PC-3 (cell line): ENCODE measurements around the gene RIMS4. TPM values are rescaled to one million over a fixed set of nuclear protein-coding genes. Genes with fewer than 3 reads are reported as not detected.
"Not testable (repeated sequence)": the region's sequence is repeated elsewhere in the genome, so short reads cannot be mapped to it uniquely, and the experiment has no call there.

Source experiments
- ATAC-seq: fragments of 200-7000 bp; cut with Tn5 transposase; 2 replicates; pipeline ENCODE4 v1.9.1; 2020; ENCODE audit warnings: mild to moderate bottlenecking, moderate library complexity
- BruUV-seq: library from RNA; stranded (reverse); fragments of 400-500 nt; replicated peaks from 2 replicates; lab custom pipeline; 2021; lab: Mats Ljungman, UMichigan
- CTCF ChIA-PET: fragments of 300-600 bp; sonication (Branson Sonifier 250); formaldehyde crosslinking; loops from one replicate; lab custom pipeline; 2022; ENCODE audit warnings: antibody characterized with exemption; lab: Charles Lee
- POLR2A ChIA-PET: fragments of 300-600 bp; sonication (Branson Sonifier 250); formaldehyde crosslinking; loops from one replicate; lab custom pipeline; 2022; ENCODE audit warnings: antibody characterized with exemption; ENCODE audit not compliant: unreplicated experiment; lab: Charles Lee
- DNase-seq: peaks from one replicate; pipeline ENCODE4 v3.0.0-alpha.2; 2015
- H2AFZ ChIP-seq: fragments of 300-600 bp; sonication (generic); 2 replicates; pipeline ENCODE4 v1.6.0; 2016; ENCODE audit warnings: antibody characterized with exemption, low read length
- H3F3A ChIP-seq: fragments of 300-600 bp; sonication (generic); one replicate; pipeline ENCODE4 v1.6.0; 2017; ENCODE audit warnings: antibody characterized with exemption, low read length, control low read depth, mild to moderate bottlenecking; ENCODE audit not compliant: unreplicated experiment
- H3K27ac ChIP-seq: fragments of 300-600 bp; sonication (generic); 2 replicates; pipeline ENCODE4 v1.5.1; 2016; ENCODE audit warnings: mild to moderate bottlenecking, low read length
- H3K27me3 ChIP-seq: fragments of 300-600 bp; sonication (generic); 2 replicates; pipeline ENCODE4 v1.6.1; 2016; ENCODE audit warnings: low read length, mixed read lengths
- H3K36me3 ChIP-seq: fragments of 300-600 bp; sonication (generic); 2 replicates; pipeline ENCODE4 v1.6.1; 2016; ENCODE audit warnings: low read depth, mixed run types, low read length, mixed read lengths
- H3K4me1 ChIP-seq: fragments of 300-600 bp; sonication (generic); 2 replicates; pipeline ENCODE4 v1.5.1; 2016; ENCODE audit warnings: low read length; ENCODE audit not compliant: insufficient read depth
- H3K4me2 ChIP-seq: fragments of 300-600 bp; sonication (generic); 2 replicates; pipeline ENCODE4 v1.6.0; 2016; ENCODE audit warnings: low read length
- H3K4me3 ChIP-seq: fragments of 300-600 bp; sonication (generic); 2 replicates; pipeline ENCODE4 v1.5.1; 2016; ENCODE audit warnings: mild to moderate bottlenecking, low read length, mixed read lengths
- H3K79me2 ChIP-seq: fragments of 300-600 bp; sonication (generic); 2 replicates; pipeline ENCODE4 v1.6.1; 2017; ENCODE audit warnings: low read length, mixed read lengths
- H3K9ac ChIP-seq: fragments of 300-600 bp; sonication (generic); 2 replicates; pipeline ENCODE4 v1.6.0; 2016; ENCODE audit warnings: mild to moderate bottlenecking, low read length
- H3K9me2 ChIP-seq: fragments of 300-600 bp; sonication (generic); replicated peaks from 2 replicates; pipeline ENCODE4 v1.6.1; 2016; ENCODE audit warnings: mixed run types, low read length, mixed read lengths
- H3K9me3 ChIP-seq: fragments of 300-600 bp; sonication (generic); 2 replicates; pipeline ENCODE4 v1.6.1; 2016; ENCODE audit warnings: low read length, mixed read lengths
- H4K20me1 ChIP-seq: fragments of 300-600 bp; sonication (generic); 2 replicates; pipeline ENCODE4 v1.6.1; 2016; ENCODE audit warnings: low read length, mixed read lengths
- CTCF ChIP-seq: fragments of 300-600 bp; sonication (generic); conservative IDR thresholded peaks from 2 replicates; pipeline ENCODE4 v1.5.1; 2017; ENCODE audit warnings: antibody characterized with exemption, low read depth, mild to moderate bottlenecking, low read length
- EZH2 ChIP-seq: fragments of 300-600 bp; sonication (generic); IDR thresholded peaks from one replicate; pipeline ENCODE4 v1.6.1; 2017; ENCODE audit warnings: antibody characterized with exemption, mild to moderate bottlenecking, low read length; ENCODE audit not compliant: unreplicated experiment
- EZH2phosphoT487 ChIP-seq: fragments of 300-600 bp; sonication (generic); IDR thresholded peaks from 2 replicates; pipeline ENCODE4 v1.6.1; 2018; ENCODE audit warnings: mild to moderate bottlenecking, antibody characterized with exemption, low read length, borderline replicate concordance
- intact Hi-C: fragments of 100-400 bp; cut with micrococcal nuclease; formaldehyde crosslinking; loops from 2 replicates; pipeline ENCODE4 v1.9.0; 2023
- total RNA-seq: library from RNA; depleted of rRNA; stranded (reverse); fragments of >200 nt; gene quantifications from 2 replicates; pipeline ENCODE4 v1.2.3, GENCODE V29; 2014

The RIMS4 gene
- total RNA-seq, 1 experiment from 2014 or later, result 0.04 TPM

DNA sequence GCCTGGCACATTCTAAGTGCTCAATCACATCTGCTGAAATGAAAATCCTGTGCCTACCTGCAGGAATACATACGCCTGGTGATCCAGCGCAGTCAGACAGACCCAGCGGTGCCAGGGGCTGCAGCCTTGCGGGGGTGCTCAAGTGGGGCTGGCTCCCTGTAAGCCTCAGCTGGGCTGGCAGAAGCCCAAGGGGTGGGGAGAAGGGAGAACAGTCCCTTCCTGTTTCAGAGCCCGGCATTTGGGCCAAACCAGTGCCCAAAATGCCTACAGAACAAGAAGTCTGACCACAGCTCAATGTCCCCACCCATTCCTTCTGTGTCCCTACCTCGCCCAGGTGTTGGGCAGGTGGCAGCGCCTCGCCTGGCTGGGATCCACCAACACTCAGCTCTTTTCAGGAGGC is 42.1 kb downstream of the RIMS4 start:
- H3K9me2 ChIP-seq, result no peaks in the 10 kb centered on the region
- no peaks in the 10 kb centered on the region for H3F3A ChIP-seq
- H3K27ac ChIP-seq, result no peak overlapping the region
- H3K79me2 ChIP-seq, result no peaks in the 10 kb centered on the region
- DNase-seq (no peak), ATAC-seq (no peak)
- H3K4me2 ChIP-seq, result no peak overlapping the region
- ChIA-PET POLR2A (no interaction called here), CTCF (no interaction called here)
- no peaks in the 10 kb centered on the region for H3K36me3 ChIP-seq
- intact Hi-C loops, result no loop called here
- no peak overlapping the region for H3K4me3 ChIP-seq
- H4K20me1 ChIP-seq, result no peaks in the 10 kb centered on the region
- H3K27me3 ChIP-seq, result peaks cover 54% of the 10 kb centered on the region
- no peak overlapping the region for H3K9ac ChIP-seq
- BruUV-seq, result no TSS peak
- TF ChIP-seq EZH2phosphoT487, result no peak
- no peak for TF ChIP-seq CTCF
- TF ChIP-seq EZH2, result no peak
- H3K9me3 ChIP-seq, result no peaks in the 10 kb centered on the region
- no peaks in the 10 kb centered on the region; the same call in 1 of the 2 replicates for H3K4me1 ChIP-seq
- no peak overlapping the region for H2AFZ ChIP-seq

- no peaks in the 10 kb centered on the region for H3K9me2 ChIP-seq
- no peaks in the 10 kb centered on the region; the same call in 1 of the 2 replicates for H3K4me1 ChIP-seq
- CTCF ChIA-PET, result no interaction called here
- ATAC-seq (peak; percentile 49), DNase-seq (peak; percentile 49)
- H4K20me1 ChIP-seq, result no peaks in the 10 kb centered on the region
- peaks cover 32% of the 10 kb centered on the region; the same call in 1 of the 2 replicates for H3K27me3 ChIP-seq
- H3K9ac ChIP-seq, result no peak overlapping the region
- no peaks in the 10 kb centered on the region for H3K36me3 ChIP-seq
- H3K4me3 ChIP-seq, result no peak overlapping the region
- H3K9me3 ChIP-seq, result no peaks in the 10 kb centered on the region
- POLR2A ChIA-PET, result no interaction called here
- no peak overlapping the region for H3K4me2 ChIP-seq
- TF ChIP-seq CTCF (no peak), EZH2phosphoT487 (no peak), EZH2 (no peak)
- H3K79me2 ChIP-seq, result no peaks in the 10 kb centered on the region
- H3K27ac ChIP-seq, result no peak overlapping the region
- no peaks in the 10 kb centered on the region for H3F3A ChIP-seq
- intact Hi-C loops, result no loop called here
- no peak overlapping the region for H2AFZ ChIP-seq
- BruUV-seq, result no TSS peak
Measured at GRCh38 chr20:44765701-44766347, 44.5 kb downstream of the RIMS4 start.

DNA sequence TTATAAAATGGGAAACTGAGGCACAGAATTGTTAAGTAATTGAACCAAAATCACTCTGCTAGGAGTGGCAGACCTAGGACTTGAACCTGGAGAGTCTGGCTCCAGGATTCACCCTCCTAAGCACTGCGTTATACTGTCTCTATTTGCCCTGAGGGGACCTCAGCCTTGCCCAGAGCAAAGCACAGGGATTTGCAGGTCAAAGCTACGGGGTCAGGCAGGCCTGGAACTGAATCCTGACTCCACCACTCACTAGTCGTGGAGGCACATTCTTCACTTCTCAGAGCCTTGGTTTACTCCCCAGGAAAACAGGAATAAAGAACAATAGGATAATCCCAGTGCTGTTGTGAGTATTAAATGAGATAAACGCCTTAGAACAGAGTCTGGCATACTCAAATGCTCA is 45.3 kb downstream of the RIMS4 start:
- Histone ChIP-seq H3K9me2 (no peaks in the 10 kb centered on the region), H3K4me3 (no peak overlapping the region), H3K27me3 (peaks cover 30% of the 10 kb centered on the region), H3K9ac (no peak overlapping the region), H3K4me2 (no peak overlapping the region), H3K36me3 (no peaks in the 10 kb centered on the region), H3F3A (no peaks in the 10 kb centered on the region), H3K27ac (no peak overlapping the region), H4K20me1 (no peaks in the 10 kb centered on the region), H3K4me1 (no peaks in the 10 kb centered on the region; the same call in 1 of the 2 replicates), H2AFZ (no peak overlapping the region), H3K9me3 (no peaks in the 10 kb centered on the region), H3K79me2 (no peaks in the 10 kb centered on the region)
- DNase-seq (no peak), ATAC-seq (no peak)
- TF ChIP-seq CTCF (no peak), EZH2phosphoT487 (no peak), EZH2 (no peak)
- ChIA-PET POLR2A (no interaction called here), CTCF (no interaction called here)
- BruUV-seq, result no TSS peak
- intact Hi-C loops, result no loop called here

DNA sequence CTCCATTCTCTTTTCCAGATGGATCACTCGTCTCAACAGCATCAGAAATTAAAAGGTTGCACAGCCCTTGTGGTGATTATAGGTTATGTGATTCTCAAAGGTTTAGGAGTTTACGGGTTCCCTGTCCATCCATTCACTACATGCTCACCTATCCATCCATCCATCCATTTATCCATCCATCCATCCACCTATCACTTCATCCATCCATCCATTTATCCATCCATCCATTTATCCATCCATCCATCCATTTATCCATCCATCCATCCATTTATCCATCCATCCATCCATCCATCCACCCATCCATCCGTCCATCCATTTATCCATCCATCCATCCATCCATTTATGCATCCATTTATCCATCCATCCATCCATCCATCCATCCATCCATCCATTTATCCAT is 46.5 kb downstream of the RIMS4 start:
- H2AFZ ChIP-seq, H3K4me2 ChIP-seq, H3K36me3 ChIP-seq, H3K79me2 ChIP-seq, ATAC-seq, DNase-seq, H3K9me3 ChIP-seq, H3F3A ChIP-seq, H4K20me1 ChIP-seq, H3K9me2 ChIP-seq, CTCF ChIA-PET, H3K4me3 ChIP-seq, H3K9ac ChIP-seq, H3K27ac ChIP-seq, intact Hi-C loops, POLR2A ChIA-PET, BruUV-seq, H3K4me1 ChIP-seq: not testable (repeated sequence)
- H3K27me3 ChIP-seq, result peaks cover 40% of the 10 kb centered on the region
